Keratinocyte (primary cell): Measurements from ENCODE around the gene PPP1CB. TPM values are rescaled to one million over a fixed set of nuclear protein-coding genes. Genes with fewer than 3 reads are reported as not detected.

ENCODE experiments used
- DNase-seq: peaks from one replicate; pipeline ENCODE4 v3.0.0-alpha.2; 2011; ENCODE audit warnings: low read depth, missing footprints, low spot score
- FAIRE-seq: peaks from 2 replicates; lab custom pipeline; 2011; peaks lifted over from hg19 to GRCh38; lab: Jason Lieb, UNC
- H2AFZ ChIP-seq: 2 replicates; pipeline ENCODE4 v1.6.0; 2012; ENCODE audit warnings: low read length, control low read depth, inconsistent platforms; ENCODE audit not compliant: control insufficient read depth
- H3K27ac ChIP-seq: 2 replicates; pipeline ENCODE4 v1.5.1; 2011; ENCODE audit warnings: low read length; ENCODE audit not compliant: control insufficient read depth, insufficient read depth
- H3K27me3 ChIP-seq: 3 replicates; pipeline ENCODE4 v1.6.0; 2011; ENCODE audit warnings: low read length; ENCODE audit not compliant: control insufficient read depth, insufficient read depth; ENCODE audit errors: extremely low read depth
- H3K36me3 ChIP-seq, 2 experiments: 2 replicates in 1 of 2; 3 replicates in 1 of 2; pipeline ENCODE4 v1.5.1; 2011; ENCODE audit warnings: low read length in 2 of 2, mild to moderate bottlenecking in 1 of 2; ENCODE audit not compliant: control insufficient read depth in 2 of 2, insufficient read depth in 2 of 2; ENCODE audit errors: extremely low read depth in 1 of 2
- H3K4me1 ChIP-seq: 3 replicates; pipeline ENCODE4 v1.5.1; 2011; ENCODE audit warnings: low read length; ENCODE audit not compliant: control insufficient read depth, insufficient read depth; ENCODE audit errors: extremely low read depth
- H3K4me2 ChIP-seq: 3 replicates; pipeline ENCODE4 v1.6.0; 2011; ENCODE audit warnings: low read depth, low read length; ENCODE audit not compliant: control insufficient read depth, insufficient read depth; ENCODE audit errors: extremely low read depth
- H3K4me3 ChIP-seq, 3 experiments: fragments of 200-600 bp in 1 of 3; sonication (generic) in 1 of 3; 2 replicates in 2 of 3; 3 replicates in 1 of 3; pipeline ENCODE4 v1.5.1; 2011 to 2016; ENCODE audit warnings: low read length in 3 of 3, mild to moderate bottlenecking in 3 of 3, control low read depth in 2 of 3, inconsistent platforms in 1 of 3, low read depth in 1 of 3, mixed read lengths in 1 of 3, mixed run types in 1 of 3, moderate library complexity in 1 of 3; ENCODE audit not compliant: control insufficient read depth in 2 of 3, insufficient read depth in 2 of 3; ENCODE audit errors: extremely low read depth in 1 of 3
- H3K79me2 ChIP-seq: 2 replicates; pipeline ENCODE4 v1.6.0; 2012; ENCODE audit warnings: low read length; ENCODE audit not compliant: control insufficient read depth, insufficient read depth
- H3K9ac ChIP-seq: 3 replicates; pipeline ENCODE4 v1.6.0; 2011; ENCODE audit warnings: low read length; ENCODE audit not compliant: control insufficient read depth, insufficient read depth; ENCODE audit errors: extremely low read depth
- H3K9me1 ChIP-seq: 3 replicates; pipeline ENCODE4 v1.6.0; 2011; ENCODE audit warnings: low read length; ENCODE audit not compliant: control insufficient read depth, insufficient read depth; ENCODE audit errors: extremely low read depth
- H3K9me3 ChIP-seq: 2 replicates; pipeline ENCODE4 v1.5.1; 2012; ENCODE audit warnings: low read depth, low read length; ENCODE audit not compliant: control insufficient read depth
- H4K20me1 ChIP-seq: 3 replicates; pipeline ENCODE4 v1.6.0; 2011; ENCODE audit warnings: low read length; ENCODE audit not compliant: control insufficient read depth, insufficient read depth; ENCODE audit errors: extremely low read depth
- EZH2 ChIP-seq: IDR thresholded peaks from one replicate; pipeline ENCODE4 v1.6.1; 2012; ENCODE audit warnings: inconsistent platforms, mild to moderate bottlenecking, low read length, moderate library complexity
- dilution Hi-C: fragments of 300-500 bp; cut with MboI; formaldehyde crosslinking; loops from one replicate; pipeline ENCODE4 v1.7.0; 2020; ENCODE audit warnings: low sequenced_read_pairs; ENCODE audit not compliant: extremely low pct_ligation_motif_present
- polyA plus RNA-seq, 5 experiments: library from polyadenylated mRNA; depleted of rRNA in 3 of 5; stranded (reverse) in 3 of 5; stranded (forward) in 1 of 5; unstranded in 1 of 5; fragments of >200 nt; gene quantifications; 1 replicate in 1 of 5; 2 replicates in 3 of 5; 3 replicates in 1 of 5; pipeline versions ENCODE4 v1.2.1 to v1.2.3, GENCODE V29; 2011 to 2012; ENCODE audit warnings: missing spikeins in 2 of 5, low read depth in 1 of 5, low replicate concordance in 1 of 5
- TF ChIP-seq, protein P1 (sequence below), 3 experiments: IDR thresholded peaks in 1 of 3; conservative IDR thresholded peaks in 1 of 3; optimal IDR thresholded peaks in 1 of 3; 2 replicates in 2 of 3; 3 replicates in 1 of 3; pipeline versions ENCODE3 to v1.5.1; 2011; ENCODE audit warnings: low read length in 3 of 3, mild to moderate bottlenecking in 3 of 3, moderate library complexity in 2 of 3, control low read depth in 1 of 3, inconsistent platforms in 1 of 3; ENCODE audit not compliant: insufficient read depth in 2 of 3; ENCODE audit errors: extremely low read depth in 1 of 3

The PPP1CB gene
- polyA plus RNA-seq, 1 donor (not counting 4 experiments of a cell fraction or from before 2014, with no cell fraction given), result 157 TPM

DNA sequence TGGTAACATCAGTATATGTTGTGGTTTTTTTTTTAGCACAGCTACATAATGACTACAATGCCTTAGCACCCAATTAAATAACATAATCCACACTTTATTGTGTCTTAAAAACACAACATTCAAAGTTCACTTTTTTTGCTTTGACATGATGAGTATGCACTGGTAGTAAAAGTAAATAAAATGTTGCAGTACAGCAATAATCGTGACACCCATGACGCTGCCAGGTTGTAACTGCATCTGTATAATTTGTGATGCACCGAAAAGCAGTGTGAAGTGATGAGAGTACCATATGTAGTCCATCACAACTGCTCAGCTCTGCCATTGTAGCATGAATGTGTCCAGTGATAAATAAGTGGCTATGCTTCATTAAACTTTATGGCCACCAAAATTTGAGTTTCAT lies 15.7 kb downstream of the PPP1CB start:
- H3K36me3 ChIP-seq, result peaks cover 0 to 3% of the 10 kb centered on the region in 2 experiments
- no peak overlapping the region for H3K9ac ChIP-seq
- peaks cover 2% of the 10 kb centered on the region for H3K9me1 ChIP-seq
- H3K4me2 ChIP-seq, result no peak overlapping the region
- H3K4me1 ChIP-seq, result peaks cover 17% of the 10 kb centered on the region
- H3K27ac ChIP-seq, result no peak overlapping the region
- H4K20me1 ChIP-seq, result peaks cover 24% of the 10 kb centered on the region
- no peak overlapping the region for H2AFZ ChIP-seq
- no peak for TF ChIP-seq EZH2
- TF ChIP-seq, protein P1, sequence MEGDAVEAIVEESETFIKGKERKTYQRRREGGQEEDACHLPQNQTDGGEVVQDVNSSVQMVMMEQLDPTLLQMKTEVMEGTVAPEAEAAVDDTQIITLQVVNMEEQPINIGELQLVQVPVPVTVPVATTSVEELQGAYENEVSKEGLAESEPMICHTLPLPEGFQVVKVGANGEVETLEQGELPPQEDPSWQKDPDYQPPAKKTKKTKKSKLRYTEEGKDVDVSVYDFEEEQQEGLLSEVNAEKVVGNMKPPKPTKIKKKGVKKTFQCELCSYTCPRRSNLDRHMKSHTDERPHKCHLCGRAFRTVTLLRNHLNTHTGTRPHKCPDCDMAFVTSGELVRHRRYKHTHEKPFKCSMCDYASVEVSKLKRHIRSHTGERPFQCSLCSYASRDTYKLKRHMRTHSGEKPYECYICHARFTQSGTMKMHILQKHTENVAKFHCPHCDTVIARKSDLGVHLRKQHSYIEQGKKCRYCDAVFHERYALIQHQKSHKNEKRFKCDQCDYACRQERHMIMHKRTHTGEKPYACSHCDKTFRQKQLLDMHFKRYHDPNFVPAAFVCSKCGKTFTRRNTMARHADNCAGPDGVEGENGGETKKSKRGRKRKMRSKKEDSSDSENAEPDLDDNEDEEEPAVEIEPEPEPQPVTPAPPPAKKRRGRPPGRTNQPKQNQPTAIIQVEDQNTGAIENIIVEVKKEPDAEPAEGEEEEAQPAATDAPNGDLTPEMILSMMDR (optimal IDR thresholded peaks at IDR 0.05 in 1 of 3, IDR thresholded peaks at IDR 0.05 in 1 of 3, conservative IDR thresholded peaks at IDR 0.05 in 1 of 3; ENCODE audit: extremely low read depth in 1 of 3, insufficient read depth in 2 of 3, low read length in 3 of 3), result no peak
- dilution Hi-C loops, result no loop called here
- no peak for FAIRE-seq
- H3K79me2 ChIP-seq, result peaks cover 99% of the 10 kb centered on the region
- no peak overlapping the region for H3K4me3 ChIP-seq
- no peaks in the 10 kb centered on the region for H3K9me3 ChIP-seq
- no peak for DNase-seq
- H3K27me3 ChIP-seq, result no peaks in the 10 kb centered on the region

DNA sequence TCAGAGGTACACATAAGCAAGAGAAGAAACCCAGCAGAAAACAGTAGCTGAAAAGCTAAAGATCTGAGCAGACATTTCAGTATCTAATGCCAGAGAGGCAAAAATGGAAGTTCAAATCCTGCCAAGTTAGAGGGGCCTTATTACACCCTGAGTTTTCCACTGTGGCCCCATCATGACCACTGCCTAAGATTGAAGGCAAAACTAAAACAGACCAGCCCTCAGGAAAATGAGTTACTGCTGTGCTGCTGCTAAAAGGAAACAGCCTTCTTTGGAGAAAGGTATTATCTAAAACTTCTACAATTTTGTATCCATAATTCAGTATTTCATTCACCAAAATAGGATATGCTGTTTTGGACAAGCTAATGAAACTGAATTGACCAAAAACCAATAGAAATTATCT lies 16.8 kb downstream of the PPP1CB start:
- H3K27me3 ChIP-seq, result no peaks in the 10 kb centered on the region
- dilution Hi-C loops, result no loop called here
- no peak for FAIRE-seq
- H2AFZ ChIP-seq, result no peak overlapping the region
- peaks cover 2% of the 10 kb centered on the region for H3K9me1 ChIP-seq
- H3K27ac ChIP-seq, result no peak overlapping the region
- H3K4me3 ChIP-seq, result no peak overlapping the region
- H3K4me2 ChIP-seq, result no peak overlapping the region
- no peak for DNase-seq
- H3K9me3 ChIP-seq, result no peaks in the 10 kb centered on the region
- H3K36me3 ChIP-seq, result no peaks in the 10 kb centered on the region
- H3K79me2 ChIP-seq, result peaks cover 99% of the 10 kb centered on the region
- TF ChIP-seq, protein P1 (optimal IDR thresholded peaks at IDR 0.05 in 1 of 3, IDR thresholded peaks at IDR 0.05 in 1 of 3, conservative IDR thresholded peaks at IDR 0.05 in 1 of 3; ENCODE audit: extremely low read depth in 1 of 3, insufficient read depth in 2 of 3, low read length in 3 of 3), result no peak
- no peak for TF ChIP-seq EZH2
- peaks cover 13% of the 10 kb centered on the region for H3K4me1 ChIP-seq
- H3K9ac ChIP-seq, result no peak overlapping the region
- peaks cover 21% of the 10 kb centered on the region for H4K20me1 ChIP-seq
